ENCODE data around the gene LRRC8B.
"Not testable (repeated sequence)": the region's sequence is repeated elsewhere in the genome, so short reads cannot be mapped to it uniquely, and the experiment has no call there.

Gene LRRC8B

DNA sequence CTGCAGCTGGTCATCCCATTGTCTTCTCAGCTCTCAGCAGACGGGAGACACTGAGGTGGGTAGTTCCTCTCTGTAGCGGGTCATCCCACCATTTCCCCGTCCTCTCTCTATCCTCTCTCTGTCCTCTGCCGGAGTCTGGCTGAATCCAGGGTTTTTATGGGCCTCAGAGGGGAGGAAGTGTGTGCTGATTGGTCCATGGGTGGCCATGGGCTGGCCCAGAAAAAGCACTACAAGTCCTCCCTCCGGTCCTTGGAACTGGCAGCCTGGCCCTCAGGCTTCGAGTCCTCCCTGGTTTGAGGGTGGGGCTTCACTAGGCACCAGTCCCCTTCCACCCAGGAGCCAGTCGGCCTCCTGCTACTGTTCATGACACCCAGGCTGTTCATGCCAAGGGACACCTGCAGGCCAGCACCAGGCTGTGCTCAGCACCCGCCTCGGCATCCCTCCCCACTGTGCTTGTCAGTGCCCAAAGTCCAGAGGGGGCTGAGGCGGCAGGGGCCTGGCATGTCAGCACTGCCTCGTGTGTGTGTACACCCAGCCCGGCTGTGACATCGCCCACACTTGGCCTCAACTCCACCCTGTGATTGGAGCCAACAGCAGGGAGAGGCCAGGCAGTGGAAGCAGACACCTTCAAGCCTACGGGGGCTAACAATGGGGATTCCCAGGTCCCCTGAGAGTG, 85.3 kb downstream of the LRRC8B start:
- DNase-seq: no peak

DNA sequence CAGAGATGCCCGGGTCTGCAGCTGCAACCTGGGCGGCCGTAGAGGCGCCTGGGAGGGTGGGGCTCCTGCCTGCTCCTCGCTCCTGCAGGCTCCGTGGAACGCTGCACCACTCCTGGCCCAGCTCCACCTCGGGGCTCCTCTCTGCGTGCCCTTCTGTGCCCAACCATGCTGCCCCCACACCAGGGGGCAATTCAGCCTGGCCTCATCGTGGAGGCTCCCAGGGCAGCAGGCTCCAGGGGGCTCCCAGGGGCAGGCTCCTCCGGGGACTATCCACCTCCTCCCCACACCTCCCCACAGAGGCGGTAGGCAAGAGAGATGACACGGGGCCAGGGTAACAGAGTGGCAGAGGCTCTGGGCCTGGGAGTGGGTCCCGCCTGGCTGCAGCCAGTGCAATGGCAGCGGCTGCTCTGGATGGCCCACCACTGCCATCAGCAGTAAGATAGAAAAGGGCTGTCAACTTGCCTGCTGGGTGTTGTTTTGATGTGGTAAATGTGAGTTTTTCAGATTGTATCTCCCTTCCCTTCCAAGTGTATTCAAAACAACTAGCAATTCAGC, 85.9 kb downstream of the LRRC8B start:
- DNase-seq: no peak

- DNase-seq: no peak
Measured at GRCh38 chr1:89611721-89612120, 87.1 kb downstream of the LRRC8B start.

GRCh38 chr1:89613928-89614327, 89.3 kb downstream of the LRRC8B start:
- DNase-seq: no peak

- no peak for DNase-seq
Measured at GRCh38 chr1:89615676-89616598, 91.3 kb downstream of the LRRC8B start.

DNA sequence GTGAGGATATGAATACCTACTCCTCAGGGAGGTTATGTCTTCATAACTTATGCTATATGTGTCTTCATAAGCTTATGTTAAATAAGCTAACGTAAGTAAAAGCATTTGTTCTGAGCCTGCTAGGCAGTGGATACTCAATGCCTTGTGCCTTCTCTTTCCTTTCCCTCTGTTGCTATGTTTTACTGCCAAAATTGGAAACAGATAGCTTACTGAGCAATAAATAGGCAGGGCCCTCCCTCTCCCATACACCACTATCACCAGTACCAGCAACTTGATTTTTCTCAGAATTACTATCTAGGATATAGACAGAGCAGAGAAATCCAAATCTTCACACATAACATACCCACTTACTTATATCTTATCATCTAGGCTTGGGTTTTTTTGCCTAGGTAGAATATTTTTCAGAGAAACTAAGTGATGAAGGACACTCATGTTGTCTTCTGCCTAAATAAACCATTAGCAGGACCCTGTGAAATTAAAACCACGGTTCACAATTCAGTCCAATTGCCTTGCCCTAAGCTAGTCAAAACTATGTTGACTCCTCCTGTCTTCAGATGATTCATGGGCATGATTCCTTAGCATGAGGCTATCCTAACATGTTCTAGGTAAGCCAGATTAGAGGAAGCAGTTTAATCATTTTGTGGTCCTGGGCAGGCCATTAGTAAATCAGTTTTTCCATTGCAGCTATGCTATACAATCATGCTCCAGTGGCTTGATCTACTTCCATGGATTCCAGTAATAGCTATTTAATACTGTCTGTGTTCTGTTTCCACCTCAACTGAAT, 92.4 kb downstream of the LRRC8B start:
- DNase-seq: no peak

GRCh38 chr1:89620664-89621063, 96.0 kb downstream of the LRRC8B start:
- no peak for DNase-seq

DNA sequence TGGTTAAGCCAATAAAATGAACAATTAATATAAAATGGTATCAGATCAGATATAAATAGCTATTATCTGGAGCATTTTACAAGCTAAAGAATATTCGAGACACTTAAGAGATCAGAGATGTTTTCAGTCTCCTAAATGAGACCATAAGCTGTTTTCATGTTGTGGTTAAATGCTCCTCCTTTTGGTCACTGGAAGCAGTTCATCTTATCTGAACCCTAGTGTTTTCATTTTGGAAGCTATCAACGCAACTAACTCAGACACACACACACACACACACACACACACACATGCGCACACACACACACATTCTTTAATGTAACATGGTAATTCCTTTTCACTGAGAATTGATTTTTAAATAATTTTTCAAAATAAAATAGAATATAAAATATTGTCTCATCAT, 98.3 kb downstream of the LRRC8B start:
- DNase-seq: no peak

GRCh38 chr1:89624314-89624713, 99.7 kb downstream of the LRRC8B start:
- no peak for DNase-seq

- DNase-seq: no peak
Measured at GRCh38 chr1:89624715-89625323, 100.2 kb downstream of the LRRC8B start.

DNA sequence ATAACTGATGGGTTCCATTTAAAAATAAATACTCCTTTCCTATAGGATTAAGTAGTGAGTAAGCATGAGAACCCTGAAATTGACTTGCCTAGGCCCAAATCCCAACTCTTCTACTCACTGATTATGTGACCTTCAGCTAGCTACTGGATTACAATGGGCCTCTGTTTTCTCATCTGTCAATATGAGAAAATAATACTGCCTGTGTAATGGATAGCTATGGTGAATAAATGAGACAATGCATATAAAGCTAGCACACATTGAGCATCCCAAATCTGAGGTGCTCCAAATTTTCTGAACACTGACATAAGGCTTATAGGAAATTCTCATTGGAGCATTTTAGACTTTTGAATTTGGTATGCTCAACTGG, 103.0 kb downstream of the LRRC8B start:
- no peak for DNase-seq

DNA sequence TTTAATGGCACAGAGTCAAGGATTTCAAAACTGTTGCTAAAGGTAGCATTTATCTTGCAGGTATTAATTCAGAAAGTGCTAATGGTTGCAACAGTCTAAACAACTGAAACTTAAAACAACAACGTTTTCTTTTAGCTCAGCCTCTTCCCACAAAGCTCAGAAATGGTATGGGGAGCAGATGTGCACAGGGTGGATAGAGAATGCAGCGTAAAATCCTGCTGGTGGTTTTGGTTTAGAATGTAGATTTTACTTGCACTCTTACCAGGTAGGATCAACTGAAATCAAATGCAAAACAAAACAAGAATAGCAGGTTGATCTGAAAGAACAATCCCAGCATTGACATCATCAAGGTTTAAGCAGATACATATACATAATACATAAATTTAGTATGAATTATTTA, 104.5 kb downstream of the LRRC8B start:
- no peak for DNase-seq

DNA sequence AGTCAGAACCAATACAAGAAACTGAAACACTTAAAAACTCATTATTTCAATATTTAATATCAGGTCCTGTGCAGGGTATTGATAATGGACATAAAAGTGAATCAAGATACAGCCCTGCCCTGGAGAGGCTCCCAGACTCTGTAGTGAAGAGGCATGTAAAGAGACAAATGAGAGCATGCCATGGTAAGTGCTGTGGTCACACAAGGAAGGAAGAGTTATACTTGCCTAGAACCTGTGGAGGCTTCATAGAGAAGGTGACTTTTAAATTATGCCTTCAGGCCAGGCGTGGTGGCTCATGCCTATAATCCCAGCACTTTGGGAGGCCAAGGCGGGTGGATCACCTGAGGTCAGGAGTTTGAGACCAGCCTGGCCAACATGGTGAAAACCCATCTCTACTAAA, 105.0 kb downstream of the LRRC8B start:
- DNase-seq: not testable (repeated sequence)

- no peak for DNase-seq
Measured at GRCh38 chr1:89630048-89630447, 105.4 kb downstream of the LRRC8B start.

DNA sequence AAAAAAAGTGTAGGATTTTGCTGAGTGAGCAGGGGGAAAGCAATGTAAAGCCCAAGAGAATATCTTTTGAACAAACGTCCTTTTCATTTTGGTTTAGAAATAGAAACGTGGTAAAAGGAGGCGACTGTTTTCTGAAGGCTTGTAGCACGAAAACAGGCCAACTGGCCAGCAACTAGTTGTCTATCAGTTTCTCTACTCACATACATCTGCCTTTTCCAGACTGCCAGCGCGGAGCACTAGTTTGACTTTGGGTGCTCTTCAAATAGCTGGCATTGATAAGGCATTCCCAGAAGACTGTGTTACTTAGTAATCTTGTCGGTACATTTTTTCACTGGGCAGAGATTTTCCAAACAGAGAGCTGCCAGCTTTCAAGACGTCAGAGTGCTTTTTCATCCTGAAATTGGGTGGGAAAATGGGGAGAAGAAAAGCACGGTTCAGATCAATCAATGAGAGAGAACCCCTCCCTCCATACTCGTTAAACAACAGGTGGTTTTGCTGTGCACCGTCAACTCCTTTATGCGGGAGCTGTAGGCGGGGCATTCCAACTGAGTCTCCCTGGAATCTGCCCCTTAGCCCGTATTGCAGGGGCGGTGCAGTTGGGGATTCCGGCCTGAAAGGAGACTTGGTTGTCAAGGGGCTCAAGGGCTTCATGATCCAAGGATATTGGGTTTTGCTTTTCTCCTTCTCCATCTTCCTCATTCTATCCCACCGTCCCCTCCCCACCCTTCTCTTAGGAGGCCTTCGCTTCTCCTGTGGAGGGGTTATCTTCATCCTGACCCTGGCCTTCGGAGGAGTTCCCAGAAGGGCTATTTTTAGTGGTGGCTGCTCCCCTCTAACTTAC, 107.4 kb downstream of the LRRC8B start:
- no peak for DNase-seq

DNA sequence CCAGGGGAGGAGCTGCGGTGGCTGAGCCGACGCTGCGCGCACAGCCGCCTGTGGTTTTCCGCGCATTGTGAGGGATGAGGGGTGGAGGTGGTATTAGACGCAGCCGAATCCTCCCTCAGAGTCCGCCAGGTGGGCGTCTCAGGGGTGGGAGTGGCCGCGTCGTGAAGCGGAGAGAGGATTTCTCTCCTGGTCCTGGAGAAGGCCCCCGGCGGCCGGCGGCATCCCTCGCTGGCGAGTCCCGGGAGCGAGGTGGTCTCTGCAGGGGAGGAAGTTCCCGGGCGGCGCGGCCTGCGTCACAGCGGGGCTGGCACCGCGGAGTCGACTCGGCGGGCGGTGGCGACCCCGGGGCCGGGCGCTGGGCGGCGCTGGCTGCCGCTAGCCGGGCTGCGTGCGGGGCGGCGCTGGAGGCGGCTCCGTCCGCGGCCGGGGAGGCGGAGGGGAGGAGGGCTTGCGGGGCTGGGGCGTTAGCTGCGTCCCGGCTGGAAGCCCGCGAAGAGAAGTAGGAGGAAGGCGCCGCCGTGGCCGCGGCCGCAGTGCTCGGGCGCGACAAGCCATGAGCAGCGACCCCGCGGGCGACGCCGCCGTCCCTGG, 108.1 kb downstream of the LRRC8B start, which contains the start of gene LRRC8C:
LRRC8C (plus strand) TSS at position 464 of the 591 bp plus-strand sequence. CDS start 53,354 bp downstream, outside the sequence.
- DNase-seq: peak; percentile 73

DNA sequence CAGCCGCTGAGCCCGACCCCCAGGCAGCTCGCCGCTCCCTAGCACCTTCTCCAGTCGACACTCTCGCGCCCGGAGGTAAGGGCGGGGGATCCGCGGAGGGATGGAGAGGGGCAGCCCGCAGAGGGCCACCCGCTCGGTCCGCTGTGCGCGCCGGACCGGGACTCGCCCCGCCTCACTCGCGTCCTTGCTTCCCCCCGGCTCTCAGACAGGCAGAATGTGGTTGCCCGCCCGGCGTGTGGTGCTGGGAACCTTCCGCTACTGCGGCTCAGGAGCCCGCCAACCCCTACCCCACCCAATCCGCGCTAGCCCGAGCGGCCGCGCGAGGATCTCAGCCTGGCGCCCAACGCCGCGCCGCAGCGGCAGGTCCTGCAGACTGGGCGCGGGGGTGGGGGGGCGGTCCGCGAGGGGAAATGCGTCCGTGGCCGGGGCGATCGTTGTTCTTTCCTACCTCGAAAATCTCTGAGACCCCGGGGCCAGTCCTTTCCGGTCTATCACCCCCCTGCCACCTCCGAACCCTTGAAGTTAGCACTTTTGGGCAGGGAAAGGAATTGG, 108.7 kb downstream of the LRRC8B start:
- DNase-seq: peak; percentile 26

GRCh38 chr1:89633800-89634625, 109.4 kb downstream of the LRRC8B start:
- no peak for DNase-seq

All from effector CD8-positive, alpha-beta T cell (primary cell).